T-helper 1 cell treated with Interleukin-12 subunit alpha and Interleukin-12 subunit beta and Interleukin-4 antibody, amounts not matched to agents 30 ng/mL and 1 ng/mL, for 36 hours (primary cell): ENCODE results near the gene MIXL1. TPM values are rescaled to one million over a fixed set of nuclear protein-coding genes. Genes with fewer than 3 reads are reported as not detected.

ENCODE experiments used
- intact Hi-C: fragments of 100-400 bp; cut with micrococcal nuclease; formaldehyde crosslinking; loops from one replicate; pipeline ENCODE4 v1.15.1; 2024
- total RNA-seq: library from RNA; stranded (reverse); gene quantifications from 2 replicates; pipeline ENCODE4 v1.2.3, GENCODE V29; 2022

Gene MIXL1
- total RNA-seq, 1 donor from 2014 or later = not detected

GRCh38 chr1:226274138-226274537 lies 50.7 kb downstream of the MIXL1 start:
- intact Hi-C loops = no loop called here

DNA sequence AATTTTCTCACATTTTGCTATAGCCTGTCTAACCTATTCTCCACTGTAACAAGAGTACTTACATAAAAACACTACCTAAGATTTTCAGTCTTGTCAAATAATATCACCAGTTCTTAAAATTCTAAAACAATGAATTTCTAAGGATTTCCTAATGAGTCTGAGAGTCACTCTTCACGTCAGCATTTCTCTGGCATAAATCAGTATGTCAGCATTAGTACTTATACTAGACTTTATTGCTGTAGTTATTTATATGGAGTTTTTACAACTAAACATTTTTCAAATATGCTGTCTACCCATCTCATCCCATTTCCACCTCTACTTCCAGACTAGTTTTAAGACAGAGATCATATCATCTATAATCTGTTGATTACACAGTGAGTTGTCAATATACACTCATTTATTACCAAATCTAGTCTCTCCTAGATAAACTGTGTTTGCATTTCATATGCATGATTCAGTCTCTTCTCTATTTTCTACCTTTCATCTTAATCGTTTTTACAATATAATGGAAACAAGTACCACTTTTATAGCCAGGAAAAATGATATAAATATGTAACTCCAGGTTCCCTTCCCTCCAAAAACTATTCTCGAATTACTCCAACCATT lies 52.7 kb downstream of the MIXL1 start:
- intact Hi-C loops = no loop called here

Other genes starting within 250 kb of the MIXL1 start
- 24.5 and 26.1 TPM in 2 replicates for gene SDE2, start 224.3 kb upstream of the MIXL1 start, total RNA-seq
- 483 and 492 TPM in 2 replicates for gene H3-3A, start 160.9 kb upstream of the MIXL1 start, total RNA-seq
- gene ACBD3, start 36.9 kb upstream of the MIXL1 start, total RNA-seq = 25.5 and 28.6 TPM in 2 replicates
- gene LIN9, start 85.5 kb downstream of the MIXL1 start, total RNA-seq = 10.5 and 11.0 TPM in 2 replicates
- 174 TPM in 2 replicates for gene PARP1, start 184.4 kb downstream of the MIXL1 start, total RNA-seq